ENCODE measurements around the gene NTNG1.

The NTNG1 gene

DNA sequence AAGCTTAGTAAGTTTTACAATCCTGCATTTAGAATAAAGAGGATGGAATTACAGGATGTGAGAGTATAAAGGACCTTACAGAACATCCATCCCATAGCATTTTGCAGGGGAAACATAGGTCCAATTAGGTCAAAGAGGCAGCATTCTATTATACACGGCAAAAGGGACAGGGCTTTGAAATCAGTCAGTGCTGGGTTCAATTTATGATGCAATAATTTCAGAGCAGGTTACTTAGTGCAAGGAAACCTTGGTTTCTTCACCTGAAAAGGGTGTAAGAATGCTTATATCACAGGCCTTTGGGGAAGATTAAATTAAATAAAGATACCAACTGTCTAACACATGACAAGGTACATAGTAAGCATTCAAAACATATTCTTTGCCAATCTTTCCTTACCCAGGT, 17.1 kb upstream of the NTNG1 start:
- Histone ChIP-seq H3K27ac (ENCODE audit: low read length) (no peak overlapping the region), H3K4me1 (ENCODE audit: control insufficient read depth, insufficient read depth, low read length) (no peaks in the 10 kb centered on the region), H3K4me3 (ENCODE audit: low read length) (no peak overlapping the region), H3K27me3 (ENCODE audit: control insufficient read depth, insufficient read depth, low read length) (no peaks in the 10 kb centered on the region), H3K36me3 (ENCODE audit: control insufficient read depth, insufficient read depth, low read length) (no peaks in the 10 kb centered on the region), H3K9me3 (ENCODE audit: control insufficient read depth, insufficient read depth, low read length) (no peaks in the 10 kb centered on the region)
- no CpG with 5 or more reads among the region's 1 CpG for WGBS (ENCODE audit: insufficient coverage, insufficient read length)
- DNase-seq (ENCODE audit: low read depth, low spot score) = no peak

DNA sequence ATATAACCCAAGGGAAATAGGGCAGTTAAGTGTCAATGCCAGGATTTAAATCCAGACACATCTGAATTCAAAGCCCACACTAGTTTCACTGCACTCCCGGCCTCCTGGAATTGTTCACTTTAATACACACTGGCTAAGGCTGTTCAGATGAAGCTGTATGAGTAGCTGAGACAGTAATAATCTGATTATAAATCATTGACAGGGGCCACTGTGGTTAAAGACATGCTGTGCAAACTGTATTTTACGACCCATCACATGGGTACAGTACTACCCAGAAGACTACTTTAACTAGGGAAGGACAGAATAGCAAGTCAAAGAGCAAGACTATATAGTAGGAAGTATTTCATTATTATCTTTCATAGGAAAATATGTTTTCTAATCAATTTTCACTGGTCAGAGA, 16.1 kb upstream of the NTNG1 start:
- no peak for DNase-seq (ENCODE audit: low read depth, low spot score)
- no CpG with 5 or more reads among the region's 2 CpGs for WGBS (ENCODE audit: insufficient coverage, insufficient read length)

GRCh38 chr1:107132195-107132594, 8.6 kb upstream of the NTNG1 start:
- H3K4me3 ChIP-seq (ENCODE audit: low read length) = no peak overlapping the region
- DNase-seq (ENCODE audit: low read depth, low spot score) = no peak

More for the DNA sequence above, 16.1 kb upstream of the NTNG1 start:
- no peaks in the 10 kb centered on the region for H3K4me1 ChIP-seq (ENCODE audit: control insufficient read depth, insufficient read depth, low read length)
- no peak overlapping the region for H3K4me3 ChIP-seq (ENCODE audit: low read length)
- H3K27ac ChIP-seq (ENCODE audit: low read length) = no peak overlapping the region
- H3K9me3 ChIP-seq (ENCODE audit: control insufficient read depth, insufficient read depth, low read length) = no peaks in the 10 kb centered on the region
- H3K27me3 ChIP-seq (ENCODE audit: control insufficient read depth, insufficient read depth, low read length) = no peaks in the 10 kb centered on the region
- H3K36me3 ChIP-seq (ENCODE audit: control insufficient read depth, insufficient read depth, low read length) = no peaks in the 10 kb centered on the region

DNA sequence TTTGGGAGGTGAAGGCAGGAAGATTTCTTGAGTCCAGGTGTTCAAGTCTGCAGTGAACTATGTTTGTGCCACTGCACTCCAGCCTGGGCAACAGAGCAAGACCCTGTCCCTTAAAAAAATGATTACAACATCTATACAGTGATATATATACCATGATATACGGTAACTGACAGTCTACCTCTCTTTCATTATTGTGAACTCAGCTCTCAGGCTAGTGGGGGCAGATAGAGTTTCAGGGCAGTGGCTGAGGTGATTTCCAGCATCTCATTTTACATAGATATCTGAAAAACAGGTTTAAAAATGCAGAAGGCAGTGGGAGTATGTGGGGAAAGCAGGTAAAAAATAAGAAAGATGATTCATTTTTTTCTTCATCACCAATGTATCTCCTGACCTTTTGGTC, 8.1 kb upstream of the NTNG1 start:
- Histone ChIP-seq H3K27ac (ENCODE audit: low read length) (no peak overlapping the region), H3K9me3 (ENCODE audit: control insufficient read depth, insufficient read depth, low read length) (no peaks in the 10 kb centered on the region), H3K4me1 (ENCODE audit: control insufficient read depth, insufficient read depth, low read length) (no peaks in the 10 kb centered on the region), H3K4me3 (ENCODE audit: low read length) (no peak overlapping the region), H3K27me3 (ENCODE audit: control insufficient read depth, insufficient read depth, low read length) (no peaks in the 10 kb centered on the region), H3K36me3 (ENCODE audit: control insufficient read depth, insufficient read depth, low read length) (no peaks in the 10 kb centered on the region)
- no peak for DNase-seq (ENCODE audit: low read depth, low spot score)
- no CpG with 5 or more reads among the region's 1 CpG for WGBS (ENCODE audit: insufficient coverage, insufficient read length)

More at GRCh38 chr1:107132195-107132594, 8.6 kb upstream of the NTNG1 start:
- H3K36me3 ChIP-seq (ENCODE audit: control insufficient read depth, insufficient read depth, low read length) = no peaks in the 10 kb centered on the region
- H3K27me3 ChIP-seq (ENCODE audit: control insufficient read depth, insufficient read depth, low read length) = no peaks in the 10 kb centered on the region
- no peak overlapping the region for H3K27ac ChIP-seq (ENCODE audit: low read length)
- no CpG with 5 or more reads among the region's 1 CpG for WGBS (ENCODE audit: insufficient coverage, insufficient read length)
- no peaks in the 10 kb centered on the region for H3K4me1 ChIP-seq (ENCODE audit: control insufficient read depth, insufficient read depth, low read length)
- H3K9me3 ChIP-seq (ENCODE audit: control insufficient read depth, insufficient read depth, low read length) = no peaks in the 10 kb centered on the region

GRCh38 chr1:107135463-107135862, 5.4 kb upstream of the NTNG1 start:
- no CpG with 5 or more reads among the region's 3 CpGs for WGBS (ENCODE audit: insufficient coverage, insufficient read length)
- Histone ChIP-seq H3K4me1 (ENCODE audit: control insufficient read depth, insufficient read depth, low read length) (peaks cover 1% of the 10 kb centered on the region; the same call in 1 of the 2 replicates), H3K27me3 (ENCODE audit: control insufficient read depth, insufficient read depth, low read length) (no peaks in the 10 kb centered on the region), H3K36me3 (ENCODE audit: control insufficient read depth, insufficient read depth, low read length) (no peaks in the 10 kb centered on the region), H3K9me3 (ENCODE audit: control insufficient read depth, insufficient read depth, low read length) (no peaks in the 10 kb centered on the region), H3K27ac (ENCODE audit: low read length) (no peak overlapping the region), H3K4me3 (ENCODE audit: low read length) (no peak overlapping the region)
- DNase-seq (ENCODE audit: low read depth, low spot score) = no peak

DNA sequence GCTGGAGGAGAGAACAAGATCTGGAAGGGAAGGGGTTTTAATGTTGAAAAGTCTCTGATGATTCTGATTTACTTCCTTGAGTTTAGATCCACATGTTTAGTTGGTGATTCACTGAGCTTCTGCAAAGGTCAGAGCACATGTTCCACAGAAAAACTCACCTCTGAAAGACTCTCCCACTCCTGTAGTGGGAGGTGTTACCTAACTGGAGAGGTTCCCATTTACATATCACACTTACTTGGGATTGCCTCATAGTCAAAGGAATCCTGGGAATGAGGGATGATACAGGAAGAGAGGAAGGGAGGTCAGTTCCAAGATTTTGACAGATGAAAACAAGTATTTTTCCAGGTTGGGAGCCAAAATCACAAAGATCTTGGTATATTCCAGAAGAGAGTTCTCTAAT, 2.7 kb upstream of the NTNG1 start:
- no peaks in the 10 kb centered on the region for H3K27me3 ChIP-seq (ENCODE audit: control insufficient read depth, insufficient read depth, low read length)
- DNase-seq (ENCODE audit: low read depth, low spot score) = no peak
- no peak overlapping the region for H3K4me3 ChIP-seq (ENCODE audit: low read length)
- H3K36me3 ChIP-seq (ENCODE audit: control insufficient read depth, insufficient read depth, low read length) = no peaks in the 10 kb centered on the region
- no peak overlapping the region for H3K27ac ChIP-seq (ENCODE audit: low read length)
- no peaks in the 10 kb centered on the region for H3K9me3 ChIP-seq (ENCODE audit: control insufficient read depth, insufficient read depth, low read length)
- H3K4me1 ChIP-seq (ENCODE audit: control insufficient read depth, insufficient read depth, low read length) = peaks cover 1% of the 10 kb centered on the region; the same call in 1 of the 2 replicates

DNA sequence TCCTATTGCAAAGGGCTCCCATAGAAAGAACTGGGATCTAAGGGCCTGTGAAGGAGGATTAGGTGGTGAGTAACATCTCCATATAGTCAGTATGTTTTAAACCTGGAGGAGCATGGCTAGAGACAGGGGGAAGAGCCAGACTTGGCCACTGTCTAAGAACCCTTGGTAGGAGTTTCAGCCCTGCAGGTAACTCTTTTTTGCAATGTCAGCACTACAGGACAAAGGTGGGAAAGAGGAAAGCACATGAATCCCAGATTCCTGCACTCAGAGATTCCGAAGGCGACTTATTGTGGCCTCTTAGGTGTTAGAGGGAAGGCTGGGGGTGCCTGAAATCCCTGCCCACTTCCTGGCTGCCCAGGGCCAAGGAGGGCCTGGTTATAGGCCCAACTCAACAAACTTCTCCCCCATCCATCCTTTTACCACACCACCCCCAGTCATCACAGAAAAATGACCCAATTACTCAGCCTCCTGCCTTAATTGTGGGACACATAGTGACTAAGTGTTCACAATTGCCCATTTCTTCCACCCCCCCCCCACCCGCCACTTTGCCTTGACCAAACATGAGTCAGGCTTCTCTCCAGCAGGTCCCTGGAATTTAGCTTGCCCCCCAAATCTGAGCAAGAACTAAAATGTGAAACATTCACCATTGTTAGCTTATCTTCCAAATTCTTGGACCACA, 1.9 kb upstream of the NTNG1 start:
- no CpG with 5 or more reads among the region's 3 CpGs for WGBS (ENCODE audit: insufficient coverage, insufficient read length)
- Histone ChIP-seq H3K9me3 (ENCODE audit: control insufficient read depth, insufficient read depth, low read length) (no peaks in the 10 kb centered on the region), H3K4me3 (ENCODE audit: low read length) (no peak overlapping the region), H3K36me3 (ENCODE audit: control insufficient read depth, insufficient read depth, low read length) (no peaks in the 10 kb centered on the region), H3K27me3 (ENCODE audit: control insufficient read depth, insufficient read depth, low read length) (no peaks in the 10 kb centered on the region), H3K4me1 (ENCODE audit: control insufficient read depth, insufficient read depth, low read length) (peaks cover 1% of the 10 kb centered on the region; the same call in 1 of the 2 replicates), H3K27ac (ENCODE audit: low read length) (no peak overlapping the region)
- DNase-seq (ENCODE audit: low read depth, low spot score) = no peak

GRCh38 chr1:107139833-107140702, 771 bp upstream of the NTNG1 start:
- Histone ChIP-seq H3K4me1 (ENCODE audit: control insufficient read depth, insufficient read depth, low read length) (peaks cover 1% of the 10 kb centered on the region; the same call in 1 of the 2 replicates), H3K4me3 (ENCODE audit: low read length) (peak overlapping the region; percentile 62; the same call in 1 of the 2 replicates), H3K9me3 (ENCODE audit: control insufficient read depth, insufficient read depth, low read length) (no peaks in the 10 kb centered on the region), H3K27me3 (ENCODE audit: control insufficient read depth, insufficient read depth, low read length) (no peaks in the 10 kb centered on the region), H3K27ac (ENCODE audit: low read length) (no peak overlapping the region), H3K36me3 (ENCODE audit: control insufficient read depth, insufficient read depth, low read length) (no peaks in the 10 kb centered on the region)
- no peak for DNase-seq (ENCODE audit: low read depth, low spot score)
- no CpG with 5 or more reads among the region's 53 CpGs for WGBS (ENCODE audit: insufficient coverage, insufficient read length)

- WGBS (ENCODE audit: insufficient coverage, insufficient read length) = no CpG with 5 or more reads among the region's 41 CpGs
- Histone ChIP-seq H3K4me1 (ENCODE audit: control insufficient read depth, insufficient read depth, low read length) (peaks cover 1% of the 10 kb centered on the region; the same call in 1 of the 2 replicates), H3K27ac (ENCODE audit: low read length) (no peak overlapping the region), H3K9me3 (ENCODE audit: control insufficient read depth, insufficient read depth, low read length) (no peaks in the 10 kb centered on the region), H3K4me3 (ENCODE audit: low read length) (peak overlapping the region; percentile 62; the same call in 1 of the 2 replicates), H3K27me3 (ENCODE audit: control insufficient read depth, insufficient read depth, low read length) (no peaks in the 10 kb centered on the region), H3K36me3 (ENCODE audit: control insufficient read depth, insufficient read depth, low read length) (no peaks in the 10 kb centered on the region)
- no peak for DNase-seq (ENCODE audit: low read depth, low spot score)
These were observed 770 bp downstream of the NTNG1 start for GRCh38 chr1:107141491-107142126.

DNA sequence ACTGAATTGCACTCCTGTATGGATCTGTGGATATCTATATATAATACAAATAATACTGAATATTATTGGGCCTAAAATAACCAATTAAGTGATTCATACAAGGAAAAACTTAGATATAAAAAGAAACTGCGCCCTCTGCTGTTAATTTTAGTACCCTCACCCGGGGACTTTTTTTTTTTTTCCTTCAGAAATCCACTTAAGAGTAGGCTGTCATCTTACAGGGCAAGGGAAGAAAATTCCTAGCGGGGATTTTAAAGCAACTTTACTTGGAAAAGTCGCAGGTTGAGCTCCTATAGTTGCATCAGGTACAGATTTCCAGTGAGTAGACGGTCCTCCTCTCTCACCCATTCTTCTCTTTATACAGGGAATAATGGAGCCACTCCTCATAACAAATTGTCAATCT, 1.3 kb downstream of the NTNG1 start:
- Histone ChIP-seq H3K36me3 (ENCODE audit: control insufficient read depth, insufficient read depth, low read length) (no peaks in the 10 kb centered on the region), H3K27me3 (ENCODE audit: control insufficient read depth, insufficient read depth, low read length) (no peaks in the 10 kb centered on the region), H3K4me1 (ENCODE audit: control insufficient read depth, insufficient read depth, low read length) (peaks cover 1% of the 10 kb centered on the region; the same call in 1 of the 2 replicates), H3K9me3 (ENCODE audit: control insufficient read depth, insufficient read depth, low read length) (no peaks in the 10 kb centered on the region), H3K4me3 (ENCODE audit: low read length) (peak overlapping the region; percentile 62; the same call in 1 of the 2 replicates), H3K27ac (ENCODE audit: low read length) (no peak overlapping the region)
- DNase-seq (ENCODE audit: low read depth, low spot score) = no peak
- no CpG with 5 or more reads among the region's 5 CpGs for WGBS (ENCODE audit: insufficient coverage, insufficient read length)

Measured in iPS DF 6.9 (cell line).